ENCODE measurements around the gene NUP188. TPM values are rescaled to one million over a fixed set of nuclear protein-coding genes. Genes with fewer than 3 reads are reported as not detected.
A peak's percentile ranks its signal among the peaks of the same experiment; 100 is the strongest.
"Not testable (repeated sequence)": the region's sequence is repeated elsewhere in the genome, so short reads cannot be mapped to it uniquely, and the experiment has no call there.

The NUP188 gene
- total RNA-seq, 4 donors from 2014 or later, result 18.0 to 79.3 (median 38.4) TPM

- Histone ChIP-seq H3K4me1 (peaks cover 16 to 31% (median 27%) of the 10 kb centered on the region in 4 donors), H3K36me3 (no peaks in the 10 kb centered on the region), H3K27me3 (no peaks in the 10 kb centered on the region), H3K9me3 (no peaks in the 10 kb centered on the region), H3K27ac (no peak overlapping the region), H3K4me3 (no peak overlapping the region)
- TF ChIP-seq, protein P1, sequence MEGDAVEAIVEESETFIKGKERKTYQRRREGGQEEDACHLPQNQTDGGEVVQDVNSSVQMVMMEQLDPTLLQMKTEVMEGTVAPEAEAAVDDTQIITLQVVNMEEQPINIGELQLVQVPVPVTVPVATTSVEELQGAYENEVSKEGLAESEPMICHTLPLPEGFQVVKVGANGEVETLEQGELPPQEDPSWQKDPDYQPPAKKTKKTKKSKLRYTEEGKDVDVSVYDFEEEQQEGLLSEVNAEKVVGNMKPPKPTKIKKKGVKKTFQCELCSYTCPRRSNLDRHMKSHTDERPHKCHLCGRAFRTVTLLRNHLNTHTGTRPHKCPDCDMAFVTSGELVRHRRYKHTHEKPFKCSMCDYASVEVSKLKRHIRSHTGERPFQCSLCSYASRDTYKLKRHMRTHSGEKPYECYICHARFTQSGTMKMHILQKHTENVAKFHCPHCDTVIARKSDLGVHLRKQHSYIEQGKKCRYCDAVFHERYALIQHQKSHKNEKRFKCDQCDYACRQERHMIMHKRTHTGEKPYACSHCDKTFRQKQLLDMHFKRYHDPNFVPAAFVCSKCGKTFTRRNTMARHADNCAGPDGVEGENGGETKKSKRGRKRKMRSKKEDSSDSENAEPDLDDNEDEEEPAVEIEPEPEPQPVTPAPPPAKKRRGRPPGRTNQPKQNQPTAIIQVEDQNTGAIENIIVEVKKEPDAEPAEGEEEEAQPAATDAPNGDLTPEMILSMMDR (IDR thresholded peaks at IDR 0.05), result no peak
- no peak for TF ChIP-seq POLR2AphosphoS5 (IDR thresholded peaks at IDR 0.05)
- no peak for TF ChIP-seq POLR2A (IDR thresholded peaks at IDR 0.05)
- TF ChIP-seq EP300 (IDR thresholded peaks at IDR 0.05; ENCODE audit: low read depth), result no peak
- in situ Hi-C loops (cut with MboI; ENCODE audit: low pct_ligation_motif_present in 1 of 4, low pct_unique_long_range_greater_than_20kb in 1 of 4, low sequenced_read_pairs in 3 of 4), result no loop called here
- intact Hi-C loops (cut with DNase I; ENCODE audit: low total_unique reads), result no loop called here
- DNase-seq, result no peak
Observed at GRCh38 chr9:129030191-129030590, 82.7 kb downstream of the NUP188 start.

- in situ Hi-C loops (cut with MboI; ENCODE audit: low pct_ligation_motif_present in 1 of 4, low pct_unique_long_range_greater_than_20kb in 1 of 4, low sequenced_read_pairs in 3 of 4) (no loop called here), intact Hi-C loops (cut with DNase I; ENCODE audit: low total_unique reads) (no loop called here)
- no peaks in the 10 kb centered on the region for H3K36me3 ChIP-seq
- TF ChIP-seq POLR2A (IDR thresholded peaks at IDR 0.05) (no peak), POLR2AphosphoS5 (IDR thresholded peaks at IDR 0.05) (no peak), EP300 (IDR thresholded peaks at IDR 0.05; ENCODE audit: low read depth) (no peak)
- TF ChIP-seq, protein P1 (IDR thresholded peaks at IDR 0.05), result no peak
- no peaks in the 10 kb centered on the region for H3K27me3 ChIP-seq
- no peak overlapping the region for H3K27ac ChIP-seq
- H3K9me3 ChIP-seq, result no peaks in the 10 kb centered on the region
- no peak overlapping the region for H3K4me3 ChIP-seq
- WGBS, 2 donors (ENCODE audit: low coverage in 1 of 2), result 73 to 80% methylated on average over 3 to 4 of the region's 4 CpGs
- DNase-seq, result no peak
- peaks cover 8 to 28% (median 23%) of the 10 kb centered on the region in 4 donors for H3K4me1 ChIP-seq
Observed at GRCh38 chr9:129031514-129031913, 84.0 kb downstream of the NUP188 start.

GRCh38 chr9:129032541-129033159 is 85.2 kb downstream of the NUP188 start:
- intact Hi-C loops (cut with DNase I; ENCODE audit: low total_unique reads) (no loop called here), in situ Hi-C loops (cut with MboI; ENCODE audit: low pct_ligation_motif_present in 1 of 4, low pct_unique_long_range_greater_than_20kb in 1 of 4, low sequenced_read_pairs in 3 of 4) (no loop called here)
- Histone ChIP-seq H3K9me3 (no peaks in the 10 kb centered on the region), H3K27ac (no peak overlapping the region), H3K27me3 (no peaks in the 10 kb centered on the region), H3K4me1 (peaks cover 6 to 24% (median 19%) of the 10 kb centered on the region in 4 donors), H3K36me3 (no peaks in the 10 kb centered on the region), H3K4me3 (no peak overlapping the region)
- TF ChIP-seq, protein P1 (IDR thresholded peaks at IDR 0.05), result no peak
- TF ChIP-seq POLR2AphosphoS5 (IDR thresholded peaks at IDR 0.05) (no peak), EP300 (IDR thresholded peaks at IDR 0.05; ENCODE audit: low read depth) (no peak), POLR2A (IDR thresholded peaks at IDR 0.05) (no peak)
- no peak for DNase-seq
- 78 to 84% methylated on average over 1 to 12 of the region's 12 CpGs for WGBS, 2 donors (ENCODE audit: low coverage in 1 of 2)

- TF ChIP-seq POLR2AphosphoS5 (IDR thresholded peaks at IDR 0.05) (no peak), EP300 (IDR thresholded peaks at IDR 0.05; ENCODE audit: low read depth) (no peak)
- Histone ChIP-seq H3K9me3 (no peaks in the 10 kb centered on the region), H3K36me3 (no peaks in the 10 kb centered on the region), H3K27me3 (no peaks in the 10 kb centered on the region), H3K27ac (no peak overlapping the region), H3K4me1 (peaks cover 12 to 30% (median 23%) of the 10 kb centered on the region in 4 donors), H3K4me3 (no peak overlapping the region)
- in situ Hi-C loops (cut with MboI; ENCODE audit: low pct_ligation_motif_present in 1 of 4, low pct_unique_long_range_greater_than_20kb in 1 of 4, low sequenced_read_pairs in 3 of 4), result no loop called here
- no peak for DNase-seq
- intact Hi-C loops (cut with DNase I; ENCODE audit: low total_unique reads), result no loop called here
- 42 to 74% methylated on average over 3 to 8 of the region's 8 CpGs for WGBS, 2 donors (ENCODE audit: low coverage in 1 of 2)
Observed at GRCh38 chr9:129033216-129033615, 85.7 kb downstream of the NUP188 start.

- Histone ChIP-seq H3K4me3 (peak overlapping the region; percentile 14 to 92 (median 69)), H3K4me1 (peaks cover 14 to 25% (median 22%) of the 10 kb centered on the region in 4 donors), H3K27ac (peak overlapping the region; percentile 83 to 90 (median 87))
- in situ Hi-C loops (cut with MboI; ENCODE audit: low pct_ligation_motif_present in 1 of 4, low pct_unique_long_range_greater_than_20kb in 1 of 4, low sequenced_read_pairs in 3 of 4); H3K27me3 ChIP-seq; H3K36me3 ChIP-seq; intact Hi-C loops (cut with DNase I; ENCODE audit: low total_unique reads); H3K9me3 ChIP-seq: not testable (repeated sequence)
- TF ChIP-seq, protein P1 (IDR thresholded peaks at IDR 0.05), result peak in 1 of 5 experiments; percentile 27
- whole genome bisulfite sequencing, 2 donors (ENCODE audit: low coverage in 1 of 2), result 48% methylated on average over 13 of the region's 13 CpGs; no CpG with 5 or more reads in 1 of the 2 donors
- peak; percentile 16 for DNase-seq
Observed at GRCh38 chr9:129035838-129036237, 88.3 kb downstream of the NUP188 start.

Measured in transverse colon (tissue), 4 donors.